Retinal pigment epithelial cell (primary cell): ENCODE data around the gene GAL3ST1.
"Not testable (repeated sequence)": the region's sequence is repeated elsewhere in the genome, so short reads cannot be mapped to it uniquely, and the experiment has no call there.

Experiments
- DNase-seq: peaks from one replicate; pipeline ENCODE4 v3.0.0-alpha.2; 2010; ENCODE audit warnings: low read depth
- H3K4me3 ChIP-seq: 2 replicates; pipeline ENCODE4 v1.5.1; 2011; ENCODE audit warnings: mild to moderate bottlenecking, low read length, control low read depth, moderate library complexity
- CTCF ChIP-seq: conservative IDR thresholded peaks from 2 replicates; pipeline ENCODE4 v1.5.1; 2011; ENCODE audit warnings: low read depth, low read length, control low read depth, inconsistent platforms

The GAL3ST1 gene

GRCh38 chr22:30565341-30565740 lies 9.1 kb downstream of the GAL3ST1 start:
- DNase-seq, result no peak
- TF ChIP-seq CTCF, result no peak
- H3K4me3 ChIP-seq, result no peak overlapping the region

GRCh38 chr22:30564761-30565119 lies 9.7 kb downstream of the GAL3ST1 start:
- no peak overlapping the region for H3K4me3 ChIP-seq
- DNase-seq, result no peak
- no peak for TF ChIP-seq CTCF

GRCh38 chr22:30564045-30564760 lies 10.3 kb downstream of the GAL3ST1 start:
- no peak for DNase-seq
- TF ChIP-seq CTCF, result no peak
- H3K4me3 ChIP-seq, result no peak overlapping the region

- DNase-seq, result no peak
- no peak overlapping the region for H3K4me3 ChIP-seq
- no peak for TF ChIP-seq CTCF
Measured at GRCh38 chr22:30562366-30562765, 12.1 kb downstream of the GAL3ST1 start.

GRCh38 chr22:30561402-30562189 lies 12.9 kb downstream of the GAL3ST1 start:
- DNase-seq, result no peak
- no peak overlapping the region for H3K4me3 ChIP-seq
- no peak for TF ChIP-seq CTCF

GRCh38 chr22:30560643-30561202 lies 13.7 kb downstream of the GAL3ST1 start:
- H3K4me3 ChIP-seq, DNase-seq: not testable (repeated sequence)
- TF ChIP-seq CTCF, result peak; percentile 20
